GM08714 (cell line): ENCODE measurements around the gene SRSF10.
"Not testable (repeated sequence)": the region's sequence is repeated elsewhere in the genome, so short reads cannot be mapped to it uniquely, and the experiment has no call there.

Experiments
- H3K4me3 ChIP-seq: fragments of 200-500 bp; sonication (Bioruptor generic); 2 replicates; pipeline ENCODE4 v1.5.1; 2014; ENCODE audit warnings: mild to moderate bottlenecking, low read length, inconsistent platforms
- ZNF274 ChIP-seq: IDR thresholded peaks from 2 replicates; pipeline ENCODE4 v1.6.1; 2012; ENCODE audit warnings: mild to moderate bottlenecking, low read depth, low read length

The SRSF10 gene

GRCh38 chr1:23979881-23980727 lies at the start of gene SRSF10:
TSS of gene SRSF10 (minus strand) at chr1:23980327. CDS start at chr1:23980255, 72 bp downstream.
- TF ChIP-seq ZNF274 = no peak
- H3K4me3 ChIP-seq = peak within 1 kb of the TSS; percentile 85

- TF ChIP-seq ZNF274 = no peak
- no peak overlapping the region for H3K4me3 ChIP-seq
Observed at GRCh38 chr1:24027838-24028468, 47.8 kb upstream of the SRSF10 start.

- no peak for TF ChIP-seq ZNF274
- H3K4me3 ChIP-seq = no peak overlapping the region
Observed at GRCh38 chr1:24022581-24023361, 42.6 kb upstream of the SRSF10 start.

- H3K4me3 ChIP-seq = no peak overlapping the region
- no peak for TF ChIP-seq ZNF274
Observed at GRCh38 chr1:24021403-24022266, 41.5 kb upstream of the SRSF10 start.

- no peak for TF ChIP-seq ZNF274
- no peak overlapping the region for H3K4me3 ChIP-seq
Observed at GRCh38 chr1:24020470-24020869, 40.3 kb upstream of the SRSF10 start.

- no peak overlapping the region for H3K4me3 ChIP-seq
- TF ChIP-seq ZNF274 = no peak
Observed at GRCh38 chr1:24020025-24020424, 39.9 kb upstream of the SRSF10 start.

GRCh38 chr1:24018611-24019580 lies 38.8 kb upstream of the SRSF10 start:
- no peak overlapping the region for H3K4me3 ChIP-seq
- no peak for TF ChIP-seq ZNF274

- no peak overlapping the region for H3K4me3 ChIP-seq
- TF ChIP-seq ZNF274 = no peak
Observed at GRCh38 chr1:24015221-24016210, 35.4 kb upstream of the SRSF10 start.

- not testable (repeated sequence) for H3K4me3 ChIP-seq
Observed at GRCh38 chr1:24012878-24013277, 32.8 kb upstream of the SRSF10 start.

GRCh38 chr1:24010650-24011049 lies 30.5 kb upstream of the SRSF10 start:
- TF ChIP-seq ZNF274 = no peak
- no peak overlapping the region for H3K4me3 ChIP-seq

GRCh38 chr1:24009406-24009805 lies 29.3 kb upstream of the SRSF10 start:
- no peak for TF ChIP-seq ZNF274

GRCh38 chr1:24008574-24009184 lies 28.6 kb upstream of the SRSF10 start:
- H3K4me3 ChIP-seq = not testable (repeated sequence)

More at GRCh38 chr1:24009406-24009805, 29.3 kb upstream of the SRSF10 start:
- no peak overlapping the region for H3K4me3 ChIP-seq
